WTC11 (cell line): ENCODE measurements around the gene DDI2.

Experiments
- CTCF ChIP-seq: fragments of 200-600 bp; IDR thresholded peaks from 2 replicates; pipeline ENCODE4 v1.8.0; 2022; ENCODE audit warnings: antibody characterized with exemption
- FOXP4 ChIP-seq: sonication (generic); formaldehyde crosslinking; IDR thresholded peaks from 2 replicates; pipeline ENCODE4 v1.8.0; 2022; ENCODE audit warnings: mild to moderate bottlenecking, missing genetic modification reagents
- JUN ChIP-seq: sonication (generic); formaldehyde crosslinking; IDR thresholded peaks from 2 replicates; pipeline ENCODE4 v1.8.0; 2023; ENCODE audit warnings: mild to moderate bottlenecking, missing genetic modification reagents
- PRDM15 ChIP-seq: sonication (generic); formaldehyde crosslinking; IDR thresholded peaks from 2 replicates; pipeline ENCODE4 v1.8.0; 2022; ENCODE audit warnings: missing genetic modification reagents
- PRRX2 ChIP-seq: fragments of 250-450 bp; sonication (Bioruptor Pico); IDR thresholded peaks from 2 replicates; pipeline ENCODE4 v1.8.0; 2021; ENCODE audit warnings: mild to moderate bottlenecking
- ZSCAN18 ChIP-seq: fragments of 250-450 bp; sonication (Bioruptor Pico); IDR thresholded peaks from 2 replicates; pipeline ENCODE4 v2.1.2; 2022; ENCODE audit warnings: mild to moderate bottlenecking, moderate library complexity

- TF ChIP-seq CTCF (no peak), FOXP4 (CRISPR knock-in tag) (no peak), PRRX2 (CRISPR knock-in tag) (no peak), JUN (CRISPR knock-in tag) (no peak), ZSCAN18 (CRISPR knock-in tag) (no peak), PRDM15 (CRISPR knock-in tag) (no peak)
These were observed 36.9 kb downstream of the DDI2 start for GRCh38 chr1:15654091-15654690.
